Upper lobe of left lung (tissue), 6 donors: Measurements from ENCODE around the gene NKAIN2. TPM values are rescaled to one million over a fixed set of nuclear protein-coding genes. Genes with fewer than 3 reads are reported as not detected.

ENCODE experiments used
- ATAC-seq, 2 donors: fragments of 200-7000 bp; cut with Tn5 transposase; one replicate each; pipeline ENCODE4 v1.9.1; 2022; ENCODE audit warnings: mild to moderate bottlenecking in 2 of 2, moderate library complexity in 2 of 2; ENCODE audit not compliant: low FRiP score in 2 of 2
- DNase-seq, 2 donors: peaks; one replicate each; pipeline ENCODE4 v3.0.0-alpha.2; 2019 to 2020
- H3K27ac ChIP-seq, 4 donors: fragments of 200-600 bp; sonication (generic); one replicate each; pipeline ENCODE4 v1.5.1; 2016 to 2019
- H3K27me3 ChIP-seq, 4 donors: fragments of 200-600 bp; sonication (generic); one replicate each; pipeline ENCODE4 v1.5.1; 2017 to 2019
- H3K36me3 ChIP-seq, 4 donors: fragments of 200-600 bp; sonication (generic); one replicate each; pipeline ENCODE4 v1.5.1; 2016 to 2019
- H3K4me1 ChIP-seq, 4 donors: fragments of 200-600 bp; sonication (generic); one replicate each; pipeline ENCODE4 v1.5.1; 2018 to 2019
- H3K4me3 ChIP-seq, 4 donors: fragments of 200-600 bp; sonication (generic); one replicate each; pipeline ENCODE4 v1.5.1; 2017 to 2019; ENCODE audit warnings: mild to moderate bottlenecking in 2 of 4, moderate library complexity in 1 of 4
- H3K9me3 ChIP-seq, 4 donors: fragments of 200-600 bp; sonication (generic); one replicate each; pipeline ENCODE4 v1.5.1; 2018 to 2019
- EP300 ChIP-seq, 4 donors: sonication (generic); formaldehyde crosslinking; IDR thresholded peaks; one replicate each; pipeline ENCODE4 v1.5.1; 2017; ENCODE audit warnings: antibody characterized with exemption in 4 of 4, control low read depth in 2 of 4
- POLR2A ChIP-seq, 4 donors: fragments of 450-650 bp; IDR thresholded peaks; one replicate each; pipeline ENCODE4 v1.5.1; 2016 to 2017; ENCODE audit warnings: antibody characterized with exemption in 4 of 4, mild to moderate bottlenecking in 2 of 4
- POLR2AphosphoS5 ChIP-seq, 2 donors: sonication (generic); formaldehyde crosslinking; IDR thresholded peaks; one replicate each; pipeline ENCODE4 v1.5.1; 2017; ENCODE audit warnings: antibody characterized with exemption in 2 of 2
- WGBS, 2 donors: methylation state at CpG; one replicate each; pipeline ENCODE4 v1.1.5; 2017 to 2018; 5-methylcytosine and 5-hydroxymethylcytosine counted together
- total RNA-seq, 6 donors: library from RNA; depleted of rRNA in 4 of 6; stranded (reverse); fragments of >200 nt in 4 of 6; gene quantifications; one replicate each; pipeline versions ENCODE4 v1.1.0 to v1.2.1, GENCODE V29; 2016 to 2021
- TF ChIP-seq, protein P1 (sequence below), 6 experiments: fragments of 450-650 bp in 4 of 6; fragments of 200-600 bp in 2 of 6; sonication (generic) in 2 of 6; IDR thresholded peaks; one replicate each; pipeline ENCODE4 v1.5.1; 2016 to 2019; ENCODE audit warnings: antibody characterized with exemption in 6 of 6
- donor health status: DM: no; HTN: no; CAD: no; lungs with moderate emphysema.
- donor health status: DM: no; HTN: yes; CAD: no; lungs with severe emphysema.

Gene NKAIN2
- total RNA-seq, 6 donors from 2014 or later = 0.13 to 0.20 TPM; not detected in 4

GRCh38 chr6:124683507-124683906 is 879.8 kb downstream of the NKAIN2 start:
- TF ChIP-seq POLR2A (IDR thresholded peaks at IDR 0.05) = no peak
- TF ChIP-seq EP300 (IDR thresholded peaks at IDR 0.05) = no peak
- TF ChIP-seq, protein P1, sequence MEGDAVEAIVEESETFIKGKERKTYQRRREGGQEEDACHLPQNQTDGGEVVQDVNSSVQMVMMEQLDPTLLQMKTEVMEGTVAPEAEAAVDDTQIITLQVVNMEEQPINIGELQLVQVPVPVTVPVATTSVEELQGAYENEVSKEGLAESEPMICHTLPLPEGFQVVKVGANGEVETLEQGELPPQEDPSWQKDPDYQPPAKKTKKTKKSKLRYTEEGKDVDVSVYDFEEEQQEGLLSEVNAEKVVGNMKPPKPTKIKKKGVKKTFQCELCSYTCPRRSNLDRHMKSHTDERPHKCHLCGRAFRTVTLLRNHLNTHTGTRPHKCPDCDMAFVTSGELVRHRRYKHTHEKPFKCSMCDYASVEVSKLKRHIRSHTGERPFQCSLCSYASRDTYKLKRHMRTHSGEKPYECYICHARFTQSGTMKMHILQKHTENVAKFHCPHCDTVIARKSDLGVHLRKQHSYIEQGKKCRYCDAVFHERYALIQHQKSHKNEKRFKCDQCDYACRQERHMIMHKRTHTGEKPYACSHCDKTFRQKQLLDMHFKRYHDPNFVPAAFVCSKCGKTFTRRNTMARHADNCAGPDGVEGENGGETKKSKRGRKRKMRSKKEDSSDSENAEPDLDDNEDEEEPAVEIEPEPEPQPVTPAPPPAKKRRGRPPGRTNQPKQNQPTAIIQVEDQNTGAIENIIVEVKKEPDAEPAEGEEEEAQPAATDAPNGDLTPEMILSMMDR (IDR thresholded peaks at IDR 0.05) = no peak
- TF ChIP-seq POLR2AphosphoS5 (IDR thresholded peaks at IDR 0.05) = no peak
- Histone ChIP-seq H3K27ac (no peak overlapping the region), H3K36me3 (no peaks in the 10 kb centered on the region), H3K9me3 (peaks cover 0 to 10% (median 3%) of the 10 kb centered on the region in 4 donors), H3K27me3 (no peaks in the 10 kb centered on the region), H3K4me3 (no peak overlapping the region), H3K4me1 (no peaks in the 10 kb centered on the region)
- 79 to 85% methylated on average over 3 to 4 of the region's 4 CpGs for WGBS, 2 donors
- ATAC-seq = no peak
- no peak for DNase-seq

DNA sequence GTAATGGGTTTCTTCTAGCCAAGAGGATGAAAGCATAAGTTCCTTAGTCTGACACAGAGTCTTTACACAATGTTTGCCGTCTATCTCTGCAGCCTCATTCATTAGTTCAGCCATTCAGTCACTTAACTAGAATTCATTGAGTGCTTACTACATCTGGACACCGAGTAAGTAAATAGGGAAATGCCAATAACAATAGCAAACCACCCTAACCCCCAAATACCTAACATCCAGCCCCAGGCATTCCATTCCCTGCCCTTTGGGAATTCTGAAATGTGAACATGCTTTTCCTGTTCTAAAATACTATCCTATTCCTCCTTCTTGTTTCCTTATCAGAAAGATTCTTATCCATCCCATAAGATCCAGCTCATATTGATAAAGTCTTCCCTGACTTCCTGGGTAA is 881.0 kb downstream of the NKAIN2 start:
- 70 to 71% methylated on average over 2 of the region's 2 CpGs for whole genome bisulfite sequencing, 2 donors
- H3K4me3 ChIP-seq = no peak overlapping the region
- TF ChIP-seq, protein P1 (IDR thresholded peaks at IDR 0.05) = no peak
- TF ChIP-seq POLR2AphosphoS5 (IDR thresholded peaks at IDR 0.05) (no peak), POLR2A (IDR thresholded peaks at IDR 0.05) (no peak), EP300 (IDR thresholded peaks at IDR 0.05) (no peak)
- DNase-seq = no peak
- H3K9me3 ChIP-seq = peaks cover 0 to 5% (median 0%) of the 10 kb centered on the region in 4 donors
- no peaks in the 10 kb centered on the region for H3K36me3 ChIP-seq
- H3K27me3 ChIP-seq = no peaks in the 10 kb centered on the region
- H3K4me1 ChIP-seq = no peaks in the 10 kb centered on the region
- H3K27ac ChIP-seq = no peak overlapping the region
- no peak for ATAC-seq

GRCh38 chr6:124688369-124688768 is 884.7 kb downstream of the NKAIN2 start:
- H3K4me3 ChIP-seq = no peak overlapping the region
- TF ChIP-seq POLR2A (IDR thresholded peaks at IDR 0.05) (no peak), EP300 (IDR thresholded peaks at IDR 0.05) (no peak), POLR2AphosphoS5 (IDR thresholded peaks at IDR 0.05) (no peak)
- TF ChIP-seq, protein P1 (IDR thresholded peaks at IDR 0.05) = no peak
- H3K9me3 ChIP-seq = peaks cover 0 to 5% (median 0%) of the 10 kb centered on the region in 4 donors
- H3K27me3 ChIP-seq = no peaks in the 10 kb centered on the region
- DNase-seq (no peak), ATAC-seq (no peak)
- no peaks in the 10 kb centered on the region for H3K4me1 ChIP-seq
- H3K36me3 ChIP-seq = no peaks in the 10 kb centered on the region
- no peak overlapping the region for H3K27ac ChIP-seq

GRCh38 chr6:124694139-124694705 is 890.6 kb downstream of the NKAIN2 start:
- no peak overlapping the region for H3K27ac ChIP-seq
- DNase-seq = no peak
- no peaks in the 10 kb centered on the region for H3K36me3 ChIP-seq
- H3K27me3 ChIP-seq = no peaks in the 10 kb centered on the region
- H3K4me1 ChIP-seq = no peaks in the 10 kb centered on the region
- H3K9me3 ChIP-seq = no peaks in the 10 kb centered on the region
- no peak for ATAC-seq
- WGBS, 2 donors = 91 to 92% methylated on average over 4 of the region's 4 CpGs
- no peak for TF ChIP-seq POLR2AphosphoS5 (IDR thresholded peaks at IDR 0.05)
- TF ChIP-seq POLR2A (IDR thresholded peaks at IDR 0.05) = no peak
- no peak for TF ChIP-seq EP300 (IDR thresholded peaks at IDR 0.05)
- TF ChIP-seq, protein P1 (IDR thresholded peaks at IDR 0.05) = no peak
- H3K4me3 ChIP-seq = no peak overlapping the region

DNA sequence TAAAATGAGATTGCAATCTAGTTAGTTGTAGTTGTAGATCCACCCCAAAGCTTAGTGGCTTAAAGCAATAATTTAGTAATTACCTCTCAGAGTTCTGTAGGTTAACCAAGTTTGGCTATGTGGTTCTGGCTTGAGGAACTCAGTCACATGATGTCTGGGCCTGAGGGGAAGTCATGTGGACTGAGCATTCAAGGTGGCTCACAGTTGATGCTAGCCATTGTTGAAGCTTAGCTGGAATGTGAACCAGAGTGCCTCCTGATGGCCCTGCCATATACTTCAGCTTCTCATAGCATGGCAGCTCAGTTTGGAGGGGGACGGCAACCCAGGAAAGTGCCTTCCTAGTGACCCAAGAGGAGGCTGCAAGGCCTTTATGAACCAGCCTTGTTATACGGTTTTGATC is 895.4 kb downstream of the NKAIN2 start:
- no peaks in the 10 kb centered on the region for H3K36me3 ChIP-seq
- H3K9me3 ChIP-seq = no peaks in the 10 kb centered on the region
- H3K4me1 ChIP-seq = no peaks in the 10 kb centered on the region
- DNase-seq (no peak), ATAC-seq (no peak)
- no peaks in the 10 kb centered on the region for H3K27me3 ChIP-seq
- H3K4me3 ChIP-seq = no peak overlapping the region
- TF ChIP-seq POLR2A (IDR thresholded peaks at IDR 0.05) = no peak
- H3K27ac ChIP-seq = no peak overlapping the region
- WGBS, 2 donors = 97 to 100% methylated on average over 2 of the region's 2 CpGs
